ENCODE measurements around the gene MYCN. TPM values are rescaled to one million over a fixed set of nuclear protein-coding genes. Genes with fewer than 3 reads are reported as not detected.
"Not testable (repeated sequence)": the region's sequence is repeated elsewhere in the genome, so short reads cannot be mapped to it uniquely, and the experiment has no call there.

The MYCN gene
- total RNA-seq, 1 experiment from 2014 or later = 0.23 TPM

DNA sequence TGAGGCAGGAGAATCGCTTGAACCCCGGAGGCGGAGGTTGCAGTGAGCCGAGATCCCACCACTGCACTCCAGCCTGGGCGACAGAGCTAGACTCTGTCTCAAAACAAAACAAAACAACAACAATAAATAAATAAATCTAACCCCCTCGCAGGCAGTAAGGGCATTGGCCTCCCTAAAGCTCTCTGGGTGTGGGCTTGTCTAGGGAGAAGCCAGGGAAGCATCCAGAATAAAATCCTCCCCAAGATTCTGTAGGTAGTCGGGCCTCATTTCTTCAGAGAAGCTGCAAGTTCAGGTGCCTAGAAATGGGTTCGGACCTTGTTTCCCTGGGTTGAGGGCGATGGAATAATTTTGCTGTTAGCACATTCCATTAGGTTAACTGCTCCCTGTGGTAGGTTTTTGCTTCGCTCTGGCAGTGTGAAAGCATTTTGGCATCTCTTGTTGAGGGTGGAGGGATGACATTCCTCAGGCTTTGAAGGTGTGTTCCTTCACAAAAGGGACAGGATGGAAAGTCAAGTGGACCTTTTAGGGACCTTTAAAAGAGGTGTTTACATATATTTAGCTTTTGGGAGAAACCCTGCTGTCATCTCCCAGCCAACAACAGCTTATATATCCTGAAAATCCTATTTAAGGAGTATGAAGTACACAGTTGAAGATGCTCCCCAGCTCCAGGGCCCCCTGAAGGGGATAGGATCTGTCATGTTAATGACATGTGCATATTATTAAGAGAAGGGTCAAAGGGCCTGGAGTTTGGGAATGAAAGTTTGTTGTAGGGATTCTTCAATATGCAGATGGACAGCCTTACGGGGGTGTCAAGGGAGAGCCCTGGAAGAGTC, 17.7 kb downstream of the MYCN start:
- DNase-seq (ENCODE audit: low read depth) = no peak

GRCh38 chr2:15959331-15960153, 19.2 kb downstream of the MYCN start:
- DNase-seq (ENCODE audit: low read depth) = no peak

DNA sequence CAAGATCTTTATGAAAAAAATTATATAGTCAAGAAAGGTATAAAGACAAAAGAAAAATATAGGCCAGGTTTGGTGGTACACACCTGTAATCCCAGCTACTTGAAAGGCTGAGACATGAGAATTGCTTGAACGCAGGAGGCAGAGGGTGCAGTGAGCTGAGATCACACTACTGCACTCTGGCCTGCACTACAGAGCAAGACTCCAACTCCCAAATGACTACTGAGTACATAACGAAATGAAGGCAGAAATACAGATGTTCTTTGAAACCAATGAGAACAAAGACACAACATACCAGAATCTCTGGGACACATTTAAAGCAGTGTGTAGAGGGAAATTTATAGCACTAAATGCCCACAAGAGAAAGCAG, 19.8 kb downstream of the MYCN start:
- not testable (repeated sequence) for DNase-seq (ENCODE audit: low read depth)

GRCh38 chr2:15963109-15963976, 23.0 kb downstream of the MYCN start:
- DNase-seq (ENCODE audit: low read depth) = not testable (repeated sequence)

- no peak for DNase-seq (ENCODE audit: low read depth)
These were observed 23.8 kb downstream of the MYCN start for GRCh38 chr2:15963977-15964670.

GRCh38 chr2:15964936-15965563, 24.7 kb downstream of the MYCN start:
- DNase-seq (ENCODE audit: low read depth) = no peak

- DNase-seq (ENCODE audit: low read depth) = no peak
These were observed 25.2 kb downstream of the MYCN start for GRCh38 chr2:15965564-15966019.

GRCh38 chr2:15967415-15968279, 27.3 kb downstream of the MYCN start:
- no peak for DNase-seq (ENCODE audit: low read depth)

GRCh38 chr2:15968280-15969178, 28.2 kb downstream of the MYCN start:
- DNase-seq (ENCODE audit: low read depth) = no peak

DNA sequence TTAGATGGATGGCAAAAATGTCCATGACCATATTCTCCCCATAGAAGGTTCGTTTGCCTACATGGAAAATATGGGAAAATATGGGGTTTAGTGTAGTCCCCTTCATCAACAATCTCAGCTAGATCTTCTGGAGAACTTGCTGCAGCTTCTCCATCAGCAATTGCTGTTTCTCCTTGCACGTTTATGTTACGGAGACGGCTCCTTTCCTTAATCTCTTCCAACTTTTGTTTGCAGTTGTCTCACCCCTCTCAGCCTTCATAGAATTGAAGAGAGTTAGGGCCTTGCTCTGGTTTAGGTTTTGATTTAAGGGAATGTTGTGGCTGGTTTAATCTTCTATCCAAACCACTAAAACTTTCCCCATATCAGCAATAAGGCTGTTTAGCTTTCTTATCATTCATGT, 28.9 kb downstream of the MYCN start:
- DNase-seq (ENCODE audit: low read depth) = no peak

- DNase-seq (ENCODE audit: low read depth) = no peak
These were observed 30.4 kb downstream of the MYCN start for GRCh38 chr2:15970701-15971100.

- no peak for DNase-seq (ENCODE audit: low read depth)
These were observed 31.0 kb downstream of the MYCN start for GRCh38 chr2:15971351-15971750.

- no peak for DNase-seq (ENCODE audit: low read depth)
These were observed 31.6 kb downstream of the MYCN start for GRCh38 chr2:15971831-15972522.

DNA sequence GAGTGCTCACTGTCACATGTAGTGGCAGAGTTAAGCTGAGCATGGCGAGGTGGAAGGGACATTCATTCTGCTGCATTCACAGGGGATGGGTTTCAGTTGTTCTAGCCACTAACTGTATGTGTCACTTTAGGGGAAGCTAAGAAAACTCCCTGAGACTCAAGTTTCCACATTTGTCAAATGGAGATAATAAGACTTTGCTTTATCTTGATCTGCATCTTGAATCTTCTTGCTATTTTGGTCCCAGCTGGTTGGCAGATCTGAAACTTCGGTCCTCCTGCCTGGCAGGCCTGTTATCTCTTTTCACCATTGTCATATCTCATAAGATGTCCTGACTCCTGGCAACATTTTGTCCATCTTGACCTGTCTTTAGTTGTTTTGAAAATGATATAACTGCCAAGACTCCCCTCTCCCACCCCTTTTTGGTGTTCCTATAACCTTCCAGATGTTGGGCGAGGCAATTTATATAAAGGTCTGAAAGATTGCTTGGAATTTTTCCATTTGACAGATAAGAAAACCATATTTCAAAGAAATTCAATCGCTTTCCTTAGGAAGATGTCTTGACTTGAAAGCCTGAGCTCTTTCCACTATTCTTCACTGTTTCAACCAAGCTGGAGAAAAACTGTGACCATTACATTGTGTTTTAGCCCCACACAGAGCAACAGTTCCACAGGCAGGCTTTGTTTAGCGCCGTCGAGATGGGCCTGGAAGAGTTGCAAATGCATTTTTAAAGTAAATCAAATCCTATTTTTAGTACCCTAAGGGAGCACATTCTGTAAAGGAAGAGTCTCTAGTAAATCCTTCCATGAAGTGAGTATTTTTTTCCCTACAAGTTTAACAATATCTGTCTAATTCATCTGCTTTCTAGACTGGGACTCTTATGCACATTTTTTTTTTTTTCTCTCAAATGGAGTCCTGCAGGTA, 33.4 kb downstream of the MYCN start:
- DNase-seq (ENCODE audit: low read depth) = no peak

- DNase-seq (ENCODE audit: low read depth) = no peak
These were observed 34.4 kb downstream of the MYCN start for GRCh38 chr2:15974565-15975260.

GRCh38 chr2:15975261-15975600, 34.9 kb downstream of the MYCN start:
- DNase-seq (ENCODE audit: low read depth) = no peak

GRCh38 chr2:15975676-15976075, 35.3 kb downstream of the MYCN start:
- DNase-seq (ENCODE audit: low read depth) = no peak
